OCI-M2 (cell line): ENCODE measurements around the gene TBXA2R.
"Not testable (repeated sequence)": the region's sequence is repeated elsewhere in the genome, so short reads cannot be mapped to it uniquely, and the experiment has no call there.

Experiments
- DNase-seq: peaks from one replicate; lab custom pipeline; 2025; ENCODE audit not compliant: unreplicated experiment; lab: John Stamatoyannopoulos, UW

TBXA2R gene

DNA sequence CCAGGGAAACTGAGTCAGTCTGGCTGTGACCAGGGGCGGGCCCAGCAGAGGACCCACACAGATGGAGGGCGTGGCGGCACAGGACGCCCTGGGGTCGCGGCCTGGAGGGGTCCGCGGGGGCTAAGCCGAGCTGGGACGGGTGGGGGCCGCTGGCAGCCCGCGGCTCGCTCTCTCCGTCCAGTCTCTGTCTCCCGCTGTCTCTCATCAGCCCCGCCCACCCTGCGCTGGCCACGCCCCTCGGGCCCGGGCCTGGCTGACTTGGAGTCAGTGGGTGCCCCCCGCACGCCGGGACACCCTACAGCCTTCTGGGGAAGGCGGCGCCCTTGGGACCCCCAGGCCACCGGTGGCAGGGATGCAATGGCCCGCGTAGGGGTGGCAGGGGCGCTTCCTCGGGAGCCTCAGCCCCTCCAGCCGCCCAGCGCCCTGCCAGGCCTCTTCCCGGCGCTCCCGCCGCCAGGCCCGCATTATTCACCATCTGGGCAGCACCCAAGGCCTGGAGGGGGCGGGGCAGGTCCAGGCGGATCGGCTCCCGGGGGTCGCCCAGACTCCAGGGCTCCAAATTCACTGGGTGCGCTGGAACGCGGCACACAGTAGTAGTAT lies at the start of gene TBXA2R:
TBXA2R (minus strand) TSS at position 186 of the 600 bp plus-strand sequence. CDS start 6,241 bp downstream, outside the sequence.
- no peak for DNase-seq

- no peak for DNase-seq
Observed at GRCh38 chr19:3656073-3656746, 49.5 kb upstream of the TBXA2R start.

DNA sequence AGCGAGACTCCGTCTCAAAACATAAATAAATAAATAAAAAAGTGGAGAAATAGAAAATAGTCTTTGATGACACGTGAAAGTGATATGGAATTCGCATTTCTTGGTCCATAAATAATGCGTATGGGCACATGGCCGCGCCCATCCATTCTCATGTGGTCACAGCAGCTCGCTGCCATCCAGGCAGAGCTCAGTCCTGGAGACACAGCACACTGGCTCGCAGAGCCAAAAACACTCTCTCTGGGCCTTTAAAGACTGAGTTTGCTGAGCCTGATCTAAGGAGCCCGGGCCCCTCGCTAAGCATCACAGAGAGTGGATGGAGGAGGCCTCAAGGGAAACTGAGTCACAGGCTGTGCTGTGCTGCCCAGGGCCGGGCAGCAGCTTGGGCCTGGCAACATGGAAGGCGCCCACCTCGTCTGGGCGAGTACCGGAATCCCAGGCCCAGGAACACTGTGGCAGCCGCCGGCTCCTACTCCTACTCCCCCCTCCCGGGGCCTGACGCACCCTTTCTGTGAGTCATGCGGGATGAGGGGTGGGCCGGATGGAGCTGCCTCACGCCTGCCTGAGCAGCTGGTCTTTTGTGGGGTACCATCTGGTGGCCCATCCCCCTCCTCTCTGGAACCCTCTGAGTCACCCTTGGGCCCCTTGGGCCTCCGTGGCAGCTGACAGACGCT lies 48.9 kb upstream of the TBXA2R start:
- DNase-seq: no peak

- DNase-seq: no peak
Observed at GRCh38 chr19:3653865-3654513, 47.3 kb upstream of the TBXA2R start.

- DNase-seq: no peak
Observed at GRCh38 chr19:3653081-3653795, 46.6 kb upstream of the TBXA2R start.

DNA sequence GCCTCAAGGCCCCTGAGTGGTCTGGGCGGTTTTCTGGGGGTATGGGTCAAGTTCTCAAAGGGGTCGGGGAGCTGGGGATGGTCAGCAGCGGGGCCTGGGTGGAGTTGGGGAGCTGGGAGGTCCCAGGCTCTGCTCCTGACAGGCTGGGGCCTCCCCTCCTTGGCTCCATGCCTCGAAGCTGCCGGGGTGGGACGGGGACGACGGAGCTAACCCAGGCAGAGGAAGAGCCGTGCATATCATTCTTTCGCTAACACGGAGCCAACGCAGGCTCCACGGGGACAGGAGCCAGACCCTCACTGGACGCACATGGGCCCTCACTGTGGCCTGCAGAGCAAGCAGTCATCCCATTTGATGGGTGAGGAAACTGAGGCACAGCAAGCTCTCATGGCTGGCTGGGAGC lies 45.7 kb upstream of the TBXA2R start:
- DNase-seq: no peak

GRCh38 chr19:3651684-3652083 lies 45.0 kb upstream of the TBXA2R start:
- DNase-seq: no peak

DNA sequence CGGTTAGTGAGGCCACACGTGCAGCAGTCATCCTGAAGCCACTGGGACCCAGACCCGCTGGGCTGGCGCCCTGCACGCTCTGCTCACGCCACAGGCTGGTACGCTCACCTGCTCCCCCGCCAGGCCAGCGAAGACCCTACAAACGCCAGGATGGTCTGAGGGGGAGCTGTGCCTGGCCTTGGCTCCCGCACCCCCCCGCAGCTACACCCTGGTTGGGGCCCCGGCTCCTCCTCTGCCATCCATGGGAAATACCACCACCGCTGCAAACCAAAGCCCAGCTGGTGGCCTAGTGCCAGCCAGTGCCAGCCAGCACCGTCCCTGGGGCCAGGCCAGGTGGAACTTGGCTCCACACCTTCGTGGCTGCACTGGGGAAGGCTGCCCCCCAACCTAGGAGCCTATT lies 43.2 kb upstream of the TBXA2R start:
- no peak for DNase-seq

DNA sequence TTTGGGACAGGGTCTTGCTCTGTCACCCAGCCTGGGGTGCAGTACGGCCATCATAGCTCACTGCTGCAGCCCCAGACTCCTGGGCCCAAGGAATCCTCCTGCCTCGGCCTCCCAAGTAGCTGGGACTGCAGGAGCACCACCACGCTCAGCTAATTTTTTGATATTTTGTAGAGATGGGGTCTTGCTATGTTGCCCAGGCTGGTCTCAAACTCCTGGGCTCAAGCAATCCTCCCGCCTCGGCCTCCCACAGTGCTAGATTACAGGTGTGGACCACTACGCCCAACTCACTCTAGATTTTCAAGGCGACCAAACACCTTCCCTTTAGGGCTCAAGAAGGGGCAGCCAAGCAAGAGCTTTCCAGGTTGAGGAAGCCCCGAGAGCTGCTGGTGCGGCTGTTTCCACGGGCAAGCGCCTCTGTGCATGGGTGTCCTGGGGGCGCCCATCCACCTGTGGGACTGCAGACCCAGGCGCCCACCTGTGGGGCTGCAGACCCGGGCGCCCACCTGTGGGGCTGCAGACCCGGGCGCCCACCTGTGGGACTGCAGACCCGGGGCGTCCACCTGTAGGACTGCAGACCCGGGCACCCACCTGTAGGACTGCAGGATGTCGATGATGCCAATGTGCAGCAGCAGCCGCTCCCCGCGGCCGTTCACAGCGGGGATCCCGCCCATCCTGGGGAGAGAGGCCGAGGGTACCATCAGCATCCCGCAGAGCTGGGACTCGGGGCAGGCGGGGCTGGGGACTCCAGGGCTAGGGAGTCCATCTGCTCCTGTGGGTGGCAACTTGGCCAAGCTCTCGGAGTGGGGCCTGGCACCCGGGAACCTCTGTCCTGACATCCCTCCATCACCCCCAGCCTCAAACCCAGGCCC lies 41.6 kb upstream of the TBXA2R start:
- DNase-seq: no peak

- DNase-seq: not testable (repeated sequence)
Observed at GRCh38 chr19:3647102-3647501, 40.4 kb upstream of the TBXA2R start.

DNA sequence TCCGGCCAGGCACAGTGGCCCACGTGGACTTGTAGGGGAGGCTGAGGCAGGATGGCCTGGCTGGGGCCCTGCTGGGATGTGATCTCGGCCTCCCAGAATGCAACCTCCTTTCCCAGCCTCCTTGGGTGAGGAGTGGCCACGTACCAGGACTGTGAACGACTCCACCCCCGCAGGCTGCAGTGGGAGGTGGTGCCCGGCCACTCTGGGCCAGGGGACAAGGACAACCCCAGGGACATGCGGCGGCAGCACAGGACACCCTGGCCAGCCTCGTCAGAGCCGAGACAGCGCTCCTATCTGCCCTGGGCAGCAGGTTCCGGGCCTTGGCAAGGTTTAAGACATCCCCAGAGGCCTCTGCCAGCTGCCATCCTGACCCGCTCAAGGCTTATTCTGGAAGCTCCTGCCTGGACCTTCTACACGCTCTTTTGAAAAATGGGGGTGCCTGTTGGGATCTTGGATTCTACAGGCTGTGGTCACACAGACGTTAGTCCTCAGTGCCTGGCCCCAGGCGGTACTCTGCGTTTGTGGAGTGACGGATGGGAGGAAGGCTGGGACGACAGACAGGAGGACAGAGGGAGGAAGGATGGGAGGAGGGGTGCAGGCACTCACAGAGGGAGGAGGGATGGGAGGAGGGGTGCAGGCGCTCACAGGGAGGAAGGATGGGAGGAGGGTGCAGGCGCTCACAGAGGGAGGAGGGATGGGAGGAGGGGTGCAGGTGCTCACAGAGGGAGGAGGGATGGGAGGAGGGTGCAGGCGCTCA lies 39.8 kb upstream of the TBXA2R start:
- no peak for DNase-seq

DNA sequence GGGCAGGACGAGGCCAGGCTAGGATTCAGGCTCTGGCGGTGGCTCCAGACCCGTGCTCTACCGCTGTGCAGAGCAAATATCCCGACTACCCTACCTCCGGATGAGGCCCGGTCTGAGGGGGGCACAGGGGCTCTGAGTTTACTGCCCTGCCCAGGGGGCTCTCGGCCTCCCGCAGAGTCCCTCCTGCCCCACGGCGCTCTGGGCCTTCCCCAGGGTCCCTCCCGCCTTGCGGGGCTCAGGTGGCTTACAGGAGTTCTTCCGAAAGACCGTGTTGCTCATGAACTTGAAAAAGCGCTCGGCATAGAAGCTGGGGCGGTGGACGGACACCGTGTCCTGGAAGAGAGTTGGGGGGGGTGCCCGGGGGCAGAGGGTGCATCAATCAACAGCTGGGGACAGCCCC lies 39.1 kb upstream of the TBXA2R start:
- no peak for DNase-seq

- DNase-seq: no peak
Observed at GRCh38 chr19:3645067-3645396, 38.4 kb upstream of the TBXA2R start.

DNA sequence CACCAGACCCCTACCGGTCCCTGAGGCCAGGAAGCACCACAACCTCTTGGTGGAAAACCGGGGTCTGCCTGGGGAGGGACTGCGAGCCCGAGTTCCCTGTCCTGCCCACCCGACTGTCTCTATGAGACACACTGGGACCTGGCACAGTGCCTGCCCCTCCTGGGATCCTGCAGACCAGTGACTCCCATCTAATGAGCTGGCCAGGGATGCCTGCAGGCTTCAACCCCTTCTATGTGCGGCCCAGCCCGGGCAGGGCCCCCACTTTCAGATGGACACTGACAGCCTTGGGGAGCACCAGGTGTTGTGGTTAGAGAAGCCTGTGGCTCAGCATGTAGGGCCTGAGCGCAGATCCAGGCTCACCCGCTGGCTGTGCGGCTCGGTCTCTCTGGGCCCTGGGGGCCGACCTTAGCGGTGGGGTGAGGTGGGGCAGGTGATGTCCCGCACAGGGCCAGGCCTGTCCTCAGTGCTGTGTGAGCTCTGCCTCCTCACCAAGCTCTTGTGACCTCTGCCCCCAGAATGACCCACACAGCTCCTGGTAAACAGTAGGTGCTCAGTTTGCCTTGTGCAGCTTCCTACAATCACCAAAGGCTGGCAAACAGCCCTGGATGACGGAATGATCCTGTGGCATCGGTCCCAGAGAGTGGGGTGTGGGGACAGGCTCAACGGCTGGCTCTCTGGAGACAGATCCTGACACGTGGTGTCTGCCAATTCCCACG lies 37.8 kb upstream of the TBXA2R start:
- no peak for DNase-seq

- DNase-seq: no peak
Observed at GRCh38 chr19:3643674-3644313, 37.1 kb upstream of the TBXA2R start.

- DNase-seq: no peak
Observed at GRCh38 chr19:3642987-3643673, 36.5 kb upstream of the TBXA2R start.

DNA sequence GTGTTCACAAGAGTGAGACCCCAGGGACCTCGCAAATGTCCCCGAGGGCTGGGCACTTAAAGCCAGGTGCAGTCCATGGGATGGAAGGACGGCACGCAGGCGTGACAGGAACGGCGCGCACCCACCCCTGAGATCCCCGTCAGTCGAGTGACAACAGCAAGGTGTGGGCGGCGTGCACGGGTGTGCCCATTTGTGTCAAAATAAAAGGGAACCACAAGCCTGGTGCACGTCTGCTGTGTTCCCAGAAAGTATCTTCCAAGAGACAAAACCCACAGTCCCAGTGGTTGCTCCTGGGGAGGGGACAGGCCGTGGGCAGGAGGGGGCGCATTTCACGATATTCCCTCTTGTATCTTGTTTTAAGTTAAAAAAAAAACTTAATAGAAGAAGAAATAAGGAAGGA lies 35.6 kb upstream of the TBXA2R start:
- DNase-seq: no peak
